IPS-18a (cell line): ENCODE results near the gene PAPOLA.
"Not testable (repeated sequence)": the region's sequence is repeated elsewhere in the genome, so short reads cannot be mapped to it uniquely, and the experiment has no call there.

Source experiments
- H3K27ac ChIP-seq: one replicate; pipeline ENCODE4 v1.5.1; 2013; ENCODE audit warnings: low read length
- H3K27me3 ChIP-seq: one replicate; pipeline ENCODE4 v1.6.1; 2013; ENCODE audit warnings: mild to moderate bottlenecking, low read length; ENCODE audit not compliant: control insufficient read depth, insufficient read depth
- H3K36me3 ChIP-seq: one replicate; pipeline ENCODE4 v1.6.1; 2013; ENCODE audit warnings: low read depth, low read length; ENCODE audit not compliant: control insufficient read depth
- H3K4me1 ChIP-seq: one replicate; pipeline ENCODE4 v1.6.1; 2013; ENCODE audit warnings: low read depth, low read length; ENCODE audit not compliant: control insufficient read depth
- H3K4me3 ChIP-seq: one replicate; pipeline ENCODE4 v1.5.1; 2013; ENCODE audit warnings: low read length
- H3K9ac ChIP-seq: one replicate; pipeline ENCODE4 v1.6.1; 2013; ENCODE audit warnings: mild to moderate bottlenecking, low read length, moderate library complexity
- H3K9me3 ChIP-seq: one replicate; pipeline ENCODE4 v1.6.1; 2013; ENCODE audit warnings: low read depth, low read length; ENCODE audit not compliant: control insufficient read depth

The PAPOLA gene

GRCh38 chr14:96501740-96502620, at the start of gene PAPOLA:
Gene PAPOLA, plus strand, starts transcription at chr14:96502382. Its CDS starts 211 bp downstream, at chr14:96502593.
- H3K9ac ChIP-seq: peak within 1 kb of the TSS; percentile 88
- peak within 1 kb of the TSS; percentile 83 for H3K27ac ChIP-seq
- no peaks in the 10 kb centered on the region for H3K9me3 ChIP-seq
- no peaks in the 10 kb centered on the region for H3K27me3 ChIP-seq
- H3K36me3 ChIP-seq: no peaks in the 10 kb centered on the region
- peak within 1 kb of the TSS; percentile 88 for H3K4me3 ChIP-seq
- H3K4me1 ChIP-seq: peaks cover 23% of the 10 kb centered on the region

GRCh38 chr14:96452684-96453083, 49.5 kb upstream of the PAPOLA start:
- Histone ChIP-seq H3K36me3 (no peaks in the 10 kb centered on the region), H3K4me1 (no peaks in the 10 kb centered on the region), H3K27me3 (no peaks in the 10 kb centered on the region), H3K9ac (no peak overlapping the region), H3K9me3 (no peaks in the 10 kb centered on the region), H3K27ac (no peak overlapping the region), H3K4me3 (no peak overlapping the region)

DNA sequence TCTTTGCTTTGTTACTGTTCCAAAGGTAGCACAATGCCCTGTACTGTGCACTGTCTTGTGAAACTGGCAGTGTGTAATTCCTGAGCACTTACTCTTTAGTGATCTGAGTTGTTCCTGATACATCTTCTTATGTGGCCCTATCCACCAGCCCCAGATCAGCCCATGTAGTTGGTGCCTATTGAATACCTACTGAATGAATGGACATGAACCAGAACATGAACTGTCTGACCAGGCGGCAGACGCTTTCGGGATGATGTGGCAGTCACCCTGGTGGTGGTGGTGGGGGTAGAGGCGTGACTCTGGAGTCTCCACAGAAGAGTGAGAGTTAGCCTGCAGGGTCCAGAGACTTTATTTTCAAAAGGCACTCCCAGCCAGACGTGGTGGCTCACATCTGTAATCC, 46.6 kb upstream of the PAPOLA start:
- Histone ChIP-seq H3K4me1 (no peaks in the 10 kb centered on the region), H3K36me3 (no peaks in the 10 kb centered on the region), H3K9ac (no peak overlapping the region), H3K9me3 (no peaks in the 10 kb centered on the region), H3K27ac (no peak overlapping the region), H3K4me3 (no peak overlapping the region), H3K27me3 (no peaks in the 10 kb centered on the region)

- Histone ChIP-seq H3K4me3 (no peak overlapping the region), H3K27ac (no peak overlapping the region), H3K27me3 (no peaks in the 10 kb centered on the region), H3K4me1 (no peaks in the 10 kb centered on the region), H3K36me3 (no peaks in the 10 kb centered on the region), H3K9me3 (no peaks in the 10 kb centered on the region), H3K9ac (no peak overlapping the region)
Measured at GRCh38 chr14:96459851-96460250, 42.3 kb upstream of the PAPOLA start.

DNA sequence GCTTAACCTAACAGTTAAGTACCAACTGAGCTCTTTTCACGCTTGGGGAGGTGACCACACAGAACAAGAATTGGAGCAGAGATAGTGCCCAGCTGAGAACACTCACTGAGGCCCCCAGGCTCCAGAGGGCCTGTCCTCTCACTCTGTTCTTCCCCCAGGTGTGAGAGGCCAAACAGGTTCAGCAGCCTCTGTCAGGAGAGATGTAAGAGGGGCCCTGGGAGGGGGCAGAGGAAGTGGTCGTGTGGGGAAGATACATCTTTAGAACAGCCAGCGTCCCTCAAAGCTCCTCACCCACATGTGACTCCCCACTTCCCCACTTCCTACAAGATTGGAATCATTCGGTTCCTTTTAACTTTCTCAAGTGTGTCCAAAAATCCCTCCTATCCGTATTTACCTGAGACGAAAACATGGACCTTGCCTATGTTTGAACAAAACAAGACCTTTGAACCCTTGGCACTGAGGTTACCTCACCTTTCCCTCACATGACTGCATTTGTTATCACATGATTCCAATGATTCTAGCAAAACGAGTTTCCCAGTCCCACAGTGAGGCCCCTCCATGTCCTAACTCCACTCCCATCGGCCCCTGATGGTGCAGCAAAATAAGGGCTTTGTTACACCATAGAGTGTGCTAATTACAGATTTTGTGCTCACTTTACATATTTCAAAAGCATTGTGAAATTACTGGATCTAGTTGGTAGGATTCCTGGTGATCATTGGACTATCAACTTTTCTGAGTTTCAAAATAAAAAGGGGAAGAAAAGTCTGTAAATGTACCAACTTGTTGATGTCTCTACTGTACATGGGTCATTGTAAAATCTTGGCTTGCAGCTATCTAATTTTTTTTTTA, 40.0 kb upstream of the PAPOLA start:
- H3K27ac ChIP-seq: no peak overlapping the region
- H3K4me1 ChIP-seq: no peaks in the 10 kb centered on the region
- H3K27me3 ChIP-seq: no peaks in the 10 kb centered on the region
- H3K36me3 ChIP-seq: no peaks in the 10 kb centered on the region
- no peak overlapping the region for H3K4me3 ChIP-seq
- no peaks in the 10 kb centered on the region for H3K9me3 ChIP-seq
- H3K9ac ChIP-seq: no peak overlapping the region

- no peaks in the 10 kb centered on the region for H3K36me3 ChIP-seq
- no peak overlapping the region for H3K27ac ChIP-seq
Measured at GRCh38 chr14:96464136-96464535, 38.0 kb upstream of the PAPOLA start.

GRCh38 chr14:96466918-96467317, 35.3 kb upstream of the PAPOLA start:
- H3K27me3 ChIP-seq: no peaks in the 10 kb centered on the region
- H3K27ac ChIP-seq: no peak overlapping the region
- H3K9me3 ChIP-seq: no peaks in the 10 kb centered on the region
- no peak overlapping the region for H3K9ac ChIP-seq
- H3K4me1 ChIP-seq: no peaks in the 10 kb centered on the region
- H3K4me3 ChIP-seq: no peak overlapping the region
- no peaks in the 10 kb centered on the region for H3K36me3 ChIP-seq

More at GRCh38 chr14:96464136-96464535, 38.0 kb upstream of the PAPOLA start:
- Histone ChIP-seq H3K4me3 (no peak overlapping the region), H3K9ac (no peak overlapping the region), H3K27me3 (no peaks in the 10 kb centered on the region), H3K4me1 (no peaks in the 10 kb centered on the region), H3K9me3 (no peaks in the 10 kb centered on the region)

GRCh38 chr14:96470331-96470730, 31.9 kb upstream of the PAPOLA start:
- H3K27ac ChIP-seq: no peak overlapping the region
- no peak overlapping the region for H3K4me3 ChIP-seq
- H3K9ac ChIP-seq: no peak overlapping the region
- no peaks in the 10 kb centered on the region for H3K9me3 ChIP-seq
- H3K27me3 ChIP-seq: no peaks in the 10 kb centered on the region
- H3K4me1 ChIP-seq: no peaks in the 10 kb centered on the region
- H3K36me3 ChIP-seq: no peaks in the 10 kb centered on the region

DNA sequence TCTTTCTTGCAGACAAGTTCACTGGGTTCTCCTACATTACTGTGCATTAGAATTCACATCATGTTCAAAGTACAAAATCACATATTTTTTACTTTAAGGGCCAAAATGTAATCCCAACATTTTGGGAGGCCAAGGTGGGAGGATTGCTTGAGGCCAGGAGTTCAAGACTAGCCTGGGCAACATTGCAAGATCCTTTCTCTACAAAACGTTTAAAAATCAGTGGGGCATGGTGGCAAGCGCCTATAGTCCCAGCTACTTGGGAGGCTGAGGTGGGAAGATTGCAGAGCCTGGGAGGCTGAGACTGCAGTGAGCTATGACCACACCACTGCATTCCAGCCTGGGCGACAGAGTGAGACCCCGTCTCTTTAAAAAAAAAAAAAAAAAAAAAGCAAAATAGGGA, 31.2 kb upstream of the PAPOLA start:
- not testable (repeated sequence) for H3K4me3 ChIP-seq, H3K27me3 ChIP-seq, H3K4me1 ChIP-seq, H3K36me3 ChIP-seq, H3K9ac ChIP-seq, H3K9me3 ChIP-seq, H3K27ac ChIP-seq

DNA sequence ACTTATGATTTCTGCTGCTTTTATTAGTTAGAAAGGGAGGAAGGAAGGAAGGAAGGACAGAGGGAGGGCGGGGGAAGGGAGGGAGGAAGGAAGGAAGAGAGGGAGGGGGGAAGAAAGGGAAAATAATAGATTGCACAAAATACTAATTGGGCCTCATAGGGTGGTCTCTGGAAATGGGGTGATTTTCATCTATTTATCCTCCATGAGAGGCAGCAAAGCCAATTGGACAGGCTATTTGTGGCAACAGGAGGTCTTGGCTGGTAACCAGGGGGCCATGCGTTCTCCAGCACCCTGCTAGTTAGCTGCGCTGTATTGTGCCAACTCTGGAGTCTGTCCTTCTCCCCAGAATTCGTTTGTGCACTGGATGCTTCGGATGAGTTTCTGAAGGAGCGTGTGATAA, 24.1 kb upstream of the PAPOLA start:
- Histone ChIP-seq H3K9ac (no peak overlapping the region), H3K27me3 (no peaks in the 10 kb centered on the region), H3K4me3 (no peak overlapping the region), H3K36me3 (no peaks in the 10 kb centered on the region), H3K4me1 (no peaks in the 10 kb centered on the region), H3K27ac (no peak overlapping the region), H3K9me3 (no peaks in the 10 kb centered on the region)

DNA sequence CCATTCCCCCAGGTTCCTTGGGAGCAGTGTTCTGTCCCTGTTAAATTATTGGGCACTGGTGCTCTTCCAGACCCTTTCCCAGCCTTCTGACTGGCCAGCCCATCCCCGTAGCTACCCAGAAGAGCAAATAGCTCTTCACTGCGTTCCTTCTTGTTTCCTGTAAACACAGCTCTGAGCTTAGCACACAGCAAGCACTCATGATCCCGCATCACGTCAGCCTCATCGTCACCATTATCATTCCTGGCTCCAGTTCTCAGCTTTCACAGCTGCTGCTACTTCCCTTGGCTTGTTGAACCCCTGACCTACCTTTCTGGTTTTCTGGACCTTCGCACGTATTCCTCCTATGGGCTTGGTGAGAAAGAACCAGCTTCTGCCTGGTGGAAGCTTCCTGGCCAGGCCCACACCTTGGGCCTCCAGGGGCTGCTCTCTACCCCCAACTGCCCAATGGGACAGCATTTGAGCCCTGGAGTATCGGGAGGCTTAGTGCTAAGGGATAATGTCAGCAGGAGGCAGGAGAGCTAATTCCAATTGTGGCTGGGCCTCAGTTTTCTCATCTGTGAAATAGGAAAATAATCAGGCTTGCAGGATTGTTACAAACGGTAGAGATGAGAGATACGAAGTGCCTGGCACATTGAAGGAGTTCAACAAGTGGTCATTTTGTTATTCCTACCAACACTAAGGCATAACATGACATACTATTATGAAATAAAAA, 22.6 kb upstream of the PAPOLA start:
- H3K36me3 ChIP-seq: no peaks in the 10 kb centered on the region
- no peaks in the 10 kb centered on the region for H3K4me1 ChIP-seq
- H3K9ac ChIP-seq: no peak overlapping the region
- H3K27me3 ChIP-seq: no peaks in the 10 kb centered on the region
- H3K9me3 ChIP-seq: no peaks in the 10 kb centered on the region
- no peak overlapping the region for H3K4me3 ChIP-seq
- H3K27ac ChIP-seq: no peak overlapping the region
